HG03025 (cell line): Measurements from ENCODE around the gene AQR.
"Not testable (repeated sequence)": the region's sequence is repeated elsewhere in the genome, so short reads cannot be mapped to it uniquely, and the experiment has no call there.

ENCODE experiments used
- ATAC-seq: cut with Tn5 transposase; IDR thresholded peaks from one replicate; pipeline ENCODE4 v1.9.1; 2021; ENCODE audit warnings: mild to moderate bottlenecking, moderate library complexity; ENCODE audit not compliant: unreplicated experiment, low FRiP score

Gene AQR

GRCh38 chr15:34964277-34964676 lies 5.3 kb downstream of the AQR start:
- ATAC-seq = no peak

GRCh38 chr15:34953851-34954250 lies 15.7 kb downstream of the AQR start:
- no peak for ATAC-seq

- no peak for ATAC-seq
Measured at GRCh38 chr15:34952481-34952880, 17.1 kb downstream of the AQR start.

DNA sequence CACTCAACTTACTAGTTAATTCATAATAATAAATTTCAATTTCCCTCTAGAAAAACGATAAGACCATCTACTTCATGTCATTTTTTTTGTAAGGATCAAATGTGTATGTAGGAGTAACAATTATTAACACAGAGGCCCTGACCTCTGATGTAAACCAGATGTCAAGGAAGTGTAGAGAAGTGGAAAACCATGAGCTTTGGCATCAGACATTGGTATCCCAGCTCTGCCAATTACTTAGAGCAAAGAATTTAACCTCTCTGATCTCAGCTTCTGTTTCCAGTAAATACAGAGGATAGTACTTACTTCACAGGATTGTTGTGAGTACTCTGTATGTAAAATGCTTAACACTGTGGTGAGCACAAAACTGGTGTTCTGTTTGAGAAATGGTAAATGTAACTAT lies 17.5 kb downstream of the AQR start:
- no peak for ATAC-seq

- no peak for ATAC-seq
Measured at GRCh38 chr15:34944936-34945335, 24.6 kb downstream of the AQR start.

DNA sequence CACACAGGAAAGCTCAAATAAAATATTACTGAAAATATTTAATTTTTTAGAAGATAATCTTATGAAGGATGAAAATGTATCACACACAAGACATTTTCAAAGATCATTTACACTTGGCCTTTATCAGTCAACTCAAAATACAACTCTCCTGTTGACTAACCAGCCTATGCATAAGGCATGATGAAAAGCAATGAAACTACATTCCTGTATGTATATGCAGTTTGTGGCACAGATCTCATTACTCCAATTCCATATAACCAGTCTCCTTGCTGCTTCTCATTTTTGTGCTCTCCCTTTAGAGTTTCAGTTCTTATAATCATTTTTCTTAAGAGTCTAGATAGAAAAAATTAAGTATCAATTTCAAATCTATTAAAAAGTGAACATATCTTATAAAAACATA lies 25.8 kb downstream of the AQR start:
- no peak for ATAC-seq

GRCh38 chr15:34943264-34943663 lies 26.3 kb downstream of the AQR start:
- ATAC-seq = not testable (repeated sequence)

DNA sequence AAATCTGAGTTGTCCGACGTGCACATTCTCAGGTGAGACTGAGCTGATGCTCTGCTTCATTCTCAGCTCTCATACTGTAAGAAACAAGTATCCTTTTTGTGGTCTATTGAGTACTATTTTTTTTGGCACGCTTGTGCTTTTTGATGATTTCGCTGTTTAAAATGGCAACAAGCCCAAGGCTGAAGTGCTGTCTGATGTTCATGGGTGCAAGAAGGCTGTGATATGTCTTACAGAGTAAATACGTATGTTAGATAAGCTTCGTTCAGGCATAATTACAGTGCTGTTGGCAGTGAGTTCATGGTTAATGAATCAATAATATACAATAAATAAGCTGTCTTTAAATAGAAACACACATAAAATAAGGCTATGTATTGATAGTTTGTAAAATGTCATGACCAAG lies 27.2 kb downstream of the AQR start:
- ATAC-seq = no peak

DNA sequence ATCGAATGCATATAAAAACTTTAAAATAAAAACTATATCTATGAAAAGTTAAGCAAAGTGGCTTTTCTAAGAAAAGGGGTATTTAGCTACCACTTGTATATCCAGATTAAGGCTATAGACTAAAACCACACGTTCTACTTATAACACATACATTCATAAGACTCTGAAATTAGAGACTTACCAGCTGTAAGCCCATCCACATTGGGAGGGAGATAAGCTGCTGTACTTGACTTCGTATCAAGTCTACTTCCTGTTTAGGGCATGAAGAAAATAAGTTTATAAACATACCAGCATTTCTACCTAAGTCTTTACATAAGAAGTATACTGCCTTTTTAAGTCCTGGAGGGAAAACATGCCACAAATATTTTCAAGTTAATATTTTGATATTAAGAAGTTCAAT lies 27.7 kb downstream of the AQR start:
- no peak for ATAC-seq

DNA sequence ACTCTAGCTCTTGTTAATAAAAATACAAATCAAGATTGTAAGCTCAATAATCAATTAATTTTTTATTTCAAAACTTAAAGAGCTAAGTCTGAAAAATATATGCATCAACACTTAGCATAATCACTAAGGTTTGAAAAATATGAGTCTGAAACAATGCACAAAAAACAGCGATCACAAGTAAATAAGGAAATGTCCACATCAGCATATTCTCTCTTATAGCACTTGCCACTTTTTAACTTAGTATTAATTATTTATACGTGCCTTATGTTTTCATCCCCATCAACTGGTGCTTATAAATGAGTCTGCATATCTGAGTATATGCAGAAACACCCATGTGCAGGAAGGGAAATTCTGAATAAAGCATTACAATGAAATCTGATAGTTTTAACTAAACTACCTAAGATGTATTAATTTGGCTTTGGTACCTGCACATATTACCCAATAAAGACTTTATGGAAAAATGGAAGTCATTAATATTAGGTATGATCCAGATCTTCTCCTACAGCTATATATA lies 28.3 kb downstream of the AQR start:
- no peak for ATAC-seq

DNA sequence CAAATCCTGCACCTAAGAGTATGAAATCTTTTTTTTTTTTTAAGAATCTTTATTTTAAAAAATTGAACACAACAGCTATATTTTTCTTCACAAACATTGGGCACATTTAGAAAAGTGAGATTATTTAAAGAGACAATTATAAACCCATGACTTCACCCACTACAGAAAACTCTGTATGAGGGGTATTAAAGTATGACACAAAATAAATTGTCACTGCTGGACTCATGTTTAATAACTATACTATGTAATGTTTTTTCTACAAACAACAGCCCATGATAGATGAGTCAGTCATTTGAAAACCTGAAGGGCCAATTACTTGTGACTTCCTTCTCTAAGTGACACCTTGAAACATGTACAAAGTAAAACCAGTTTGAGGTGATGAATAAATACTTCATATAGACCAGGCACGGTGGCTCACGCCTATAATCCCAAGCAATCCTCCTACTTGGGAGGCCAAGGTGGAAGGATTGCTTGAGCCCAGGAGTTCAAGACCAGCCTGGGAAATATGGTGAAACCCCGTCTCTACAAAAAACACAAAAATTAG lies 36.0 kb downstream of the AQR start:
- ATAC-seq = no peak

DNA sequence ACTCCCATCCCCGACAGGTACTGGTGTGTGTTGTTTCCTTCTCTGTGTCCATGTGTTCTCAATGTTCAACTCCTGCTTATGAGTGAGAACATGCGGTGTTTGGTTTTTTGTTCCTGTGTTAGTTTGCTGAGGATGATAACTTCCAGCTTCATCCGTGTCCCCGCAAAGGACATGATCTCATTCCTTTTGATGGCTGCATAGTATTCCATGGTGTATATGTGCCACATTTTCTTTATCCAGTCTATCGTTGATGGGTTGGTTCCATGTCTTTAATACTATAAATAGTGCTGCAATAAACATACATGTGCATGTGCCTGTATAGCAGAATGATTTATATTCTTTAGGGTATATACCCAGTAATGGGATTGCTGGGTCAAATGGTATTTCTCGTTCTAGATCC lies 41.2 kb downstream of the AQR start:
- ATAC-seq = not testable (repeated sequence)

- no peak for ATAC-seq
Measured at GRCh38 chr15:34927726-34928125, 41.8 kb downstream of the AQR start.

- no peak for ATAC-seq
Measured at GRCh38 chr15:34914317-34914716, 55.2 kb downstream of the AQR start.

- no peak for ATAC-seq
Measured at GRCh38 chr15:34905047-34905446, 64.5 kb downstream of the AQR start.

DNA sequence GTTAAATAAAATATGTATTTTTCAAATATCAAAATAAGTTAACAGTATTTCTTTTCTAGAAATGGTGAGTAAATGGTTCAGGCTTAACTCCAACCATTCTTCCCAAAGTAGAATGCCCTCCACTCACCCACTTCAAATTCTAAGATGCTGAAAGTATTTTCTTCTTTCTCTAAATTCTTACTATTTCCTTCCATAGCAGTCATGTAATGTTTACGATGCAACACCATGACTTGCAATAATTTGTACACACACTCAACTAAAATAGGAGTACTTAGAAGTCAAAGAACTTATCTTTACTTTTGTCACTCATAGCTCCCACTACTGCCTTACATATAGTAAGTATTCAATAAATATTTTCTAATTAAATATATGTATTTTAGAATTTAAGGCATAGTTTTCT lies 65.0 kb downstream of the AQR start:
- ATAC-seq = no peak

- ATAC-seq = no peak
Measured at GRCh38 chr15:34900748-34901147, 68.8 kb downstream of the AQR start.

GRCh38 chr15:34896183-34896582 lies 73.4 kb downstream of the AQR start:
- ATAC-seq = no peak

DNA sequence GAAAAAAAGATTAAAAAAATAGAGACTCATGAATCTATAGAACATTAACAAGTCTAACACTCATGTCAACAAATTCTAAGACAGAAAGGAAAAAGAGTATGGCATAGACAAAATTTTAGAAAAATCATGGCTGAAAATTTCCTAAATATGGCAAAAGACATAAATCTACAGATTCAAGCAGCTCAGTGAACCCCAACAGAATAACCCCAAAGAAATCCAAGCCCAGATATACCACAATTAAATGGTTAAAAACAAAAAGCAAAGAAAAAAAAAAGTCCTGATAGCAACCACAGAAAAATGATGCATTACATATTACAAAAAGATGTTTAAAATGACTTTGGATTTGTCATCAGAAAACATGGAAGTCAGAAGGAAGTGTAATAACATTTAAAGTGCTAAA lies 75.6 kb downstream of the AQR start:
- no peak for ATAC-seq

DNA sequence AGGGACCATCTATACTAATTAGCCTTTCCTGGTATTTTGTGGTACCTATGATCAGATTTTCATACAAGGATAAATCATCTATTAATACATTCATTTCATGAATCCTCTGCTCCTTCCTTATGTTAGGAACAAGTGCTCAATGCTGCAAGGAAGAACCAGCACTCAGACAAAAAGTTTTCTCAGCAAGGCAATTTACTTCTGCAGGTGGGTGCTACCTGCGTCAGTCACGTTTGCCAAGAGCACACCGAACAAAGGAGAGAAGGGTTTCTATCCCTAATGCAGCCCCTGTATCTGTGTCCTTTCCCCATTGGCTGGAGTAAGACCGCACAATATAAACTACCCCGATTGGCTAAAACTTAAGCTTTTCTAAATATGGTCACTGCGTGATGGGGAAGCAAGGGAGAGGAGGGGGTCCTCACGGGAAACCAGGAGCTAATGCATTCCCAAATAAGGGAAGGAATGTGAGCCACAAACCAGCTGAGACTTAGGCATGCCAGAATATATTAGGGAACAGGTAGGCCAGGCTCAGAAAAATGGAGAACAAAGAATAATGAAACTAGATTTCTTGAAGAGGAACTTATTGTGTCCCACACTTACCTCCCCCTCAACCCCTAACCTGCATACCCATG lies 76.5 kb downstream of the AQR start:
- no peak for ATAC-seq

DNA sequence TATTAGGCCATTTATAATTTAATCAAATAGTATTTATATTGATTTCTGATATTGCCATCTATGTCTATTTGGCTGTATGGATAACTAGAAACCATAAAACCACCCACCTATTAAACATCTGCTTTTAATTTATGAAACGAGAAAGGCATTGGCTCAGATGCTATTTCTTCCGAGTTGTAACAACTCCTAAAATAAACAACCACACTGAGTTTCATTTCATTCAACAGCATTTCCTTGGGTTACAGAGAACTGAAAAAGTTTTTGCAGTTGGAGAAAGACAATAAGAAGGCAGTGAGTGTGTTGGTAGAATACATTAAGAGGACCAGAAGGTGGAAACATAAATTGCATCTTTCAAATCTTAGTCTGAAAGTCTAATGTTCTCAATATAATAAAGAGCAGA lies 79.1 kb downstream of the AQR start:
- ATAC-seq = no peak

DNA sequence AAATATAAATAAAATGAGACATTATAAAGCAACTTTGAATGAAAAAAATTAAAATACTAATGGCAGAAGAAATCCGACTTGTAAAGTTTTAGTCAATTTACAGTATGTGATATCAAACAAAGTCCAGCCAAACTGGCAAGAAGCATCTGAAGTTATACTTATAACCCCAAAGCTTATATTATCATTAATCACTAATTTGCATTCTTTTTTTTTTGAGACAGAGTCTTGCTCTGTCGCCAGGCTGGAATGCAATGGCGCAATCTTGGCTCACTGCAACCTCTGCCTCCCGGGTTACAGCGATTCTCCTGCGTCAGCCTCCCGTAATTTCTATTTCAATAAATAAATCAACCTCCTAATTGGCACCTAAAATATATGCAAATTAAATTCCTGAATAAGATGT lies 80.1 kb downstream of the AQR start:
- no peak for ATAC-seq

- ATAC-seq = no peak
Measured at GRCh38 chr15:34886134-34886533, 83.4 kb downstream of the AQR start.
